Right lobe of liver (tissue), 6 donors: ENCODE results near the gene ADPRHL1. TPM values are rescaled to one million over a fixed set of nuclear protein-coding genes. Genes with fewer than 3 reads are reported as not detected.
A peak's percentile ranks its signal among the peaks of the same experiment; 100 is the strongest.

ENCODE experiments used
- ATAC-seq, 4 donors: fragments of 200-7000 bp; cut with Tn5 transposase; one replicate each; pipeline ENCODE4 v1.9.1; 2020; ENCODE audit warnings: mild to moderate bottlenecking in 4 of 4, moderate library complexity in 4 of 4
- DNase-seq, 3 donors: peaks; one replicate each; pipeline ENCODE4 v3.0.0-alpha.2; 2020
- H3K27ac ChIP-seq, 3 donors: fragments of 200-600 bp; one replicate each; pipeline ENCODE4 v1.8.0; 2022
- H3K27me3 ChIP-seq, 2 donors: fragments of 200-600 bp; one replicate each; pipeline ENCODE4 v1.8.0; 2022
- H3K36me3 ChIP-seq, 4 donors: fragments of 200-600 bp; sonication (generic) in 1 of 4; one replicate each; pipeline versions ENCODE4 v1.5.1 to v1.8.0; 2017 to 2022; ENCODE audit warnings: control low read depth in 1 of 4
- H3K4me1 ChIP-seq, 4 donors: fragments of 200-600 bp; sonication (generic) in 1 of 4; one replicate each; pipeline versions ENCODE4 v1.5.1 to v1.8.0; 2017 to 2022; ENCODE audit warnings: control low read depth in 1 of 4
- H3K4me3 ChIP-seq, 3 donors: fragments of 200-600 bp; one replicate each; pipeline ENCODE4 v1.8.0; 2022
- H3K9me3 ChIP-seq, 4 donors: fragments of 200-600 bp; sonication (generic) in 1 of 4; one replicate each; pipeline versions ENCODE4 v1.5.1 to v1.8.0; 2017 to 2022; ENCODE audit warnings: control low read depth in 1 of 4
- POLR2A ChIP-seq: fragments of 450-650 bp; IDR thresholded peaks from one replicate; pipeline ENCODE4 v1.6.1; 2017; ENCODE audit warnings: antibody characterized with exemption, mild to moderate bottlenecking
- WGBS: methylation state at CpG from one replicate; pipeline ENCODE4 v1.1.6; 2018; ENCODE audit warnings: low coverage, low lambda C conversion rate; ENCODE audit not compliant: insufficient coverage; ENCODE audit errors: missing lambda C conversion rate; 5-methylcytosine and 5-hydroxymethylcytosine counted together
- intact Hi-C, 2 donors: fragments of 100-400 bp; cut with DNase I; formaldehyde crosslinking; loops; one replicate each; pipeline versions ENCODE4 v1.11.2 to v1.14.1; 2022
- small RNA-seq, 2 experiments: library from RNA; depleted of rRNA; stranded (forward); fragments of <200 nt; gene quantifications; one replicate each; pipeline ENCODE3, GENCODE V24; 2016
- total RNA-seq, 6 experiments: library from RNA; depleted of rRNA in 2 of 6; stranded (reverse); fragments of >200 nt in 2 of 6; fragmentation: NEBNext Ultra II Directional in 3 of 6; extraction: Animal tissue kit (Norgen Biotek cat#: 25700) in 3 of 6; gene quantifications; one replicate each; pipeline versions ENCODE4 v1.1.0 to v1.2.4, GENCODE V29; 2016 to 2023
- TF ChIP-seq, protein P1 (sequence below), 4 donors: fragments of 200-600 bp in 3 of 4; fragments of 450-650 bp in 1 of 4; IDR thresholded peaks; one replicate each; pipeline versions ENCODE4 v1.5.1 to v1.8.0; 2016 to 2022; ENCODE audit warnings: antibody characterized with exemption in 4 of 4, mild to moderate bottlenecking in 2 of 4
- donor health status: DM: no; HTN: yes; CAD: no.
- donor health status: DM: no; HTN: no; CAD: no.
- donor health status: DM: no; HTN: no; CAD: no.
- donor health status: DM: no; HTN: yes; CAD: no.
- donor health status: DM: no; HTN: yes; CAD: no.

The ADPRHL1 gene
- total RNA-seq, 6 experiments from 2014 or later, result 0.37 to 1.7 (median 1.1) TPM

DNA sequence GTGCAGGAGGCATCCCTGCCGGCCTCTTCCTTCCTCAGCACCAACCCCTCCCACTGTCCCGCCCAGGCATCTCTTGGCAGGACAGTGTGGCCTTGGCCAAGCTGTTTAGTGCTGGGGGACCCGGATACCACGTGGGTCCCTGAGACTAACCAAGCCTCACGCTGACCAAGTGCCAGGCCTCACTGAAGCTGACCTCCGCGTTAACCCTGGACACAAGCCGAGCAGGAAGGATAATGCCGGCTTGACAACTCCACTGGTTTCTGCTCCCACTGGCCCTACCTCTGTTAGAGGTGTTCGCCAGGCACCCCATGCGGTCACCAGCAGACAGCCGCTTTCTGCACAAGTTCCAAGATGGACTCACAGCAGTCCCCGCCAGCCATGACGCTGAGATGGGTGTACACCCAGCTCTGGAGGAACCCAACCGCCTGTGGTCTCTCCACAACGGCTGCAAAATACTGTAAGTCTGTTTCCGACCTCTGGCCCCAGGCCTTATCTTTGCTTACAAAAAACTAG is 101.7 kb downstream of the ADPRHL1 start:
- DNase-seq (peak; percentile 77 to 86 (median 79)), ATAC-seq (peak; percentile 93 to 96 (median 94))
- WGBS, result 36% methylated on average over 3 of the region's 17 CpGs
- intact Hi-C loops, result no loop called here
- H3K27ac ChIP-seq, result no peak overlapping the region
- H3K27me3 ChIP-seq, result no peaks in the 10 kb centered on the region
- TF ChIP-seq, protein P1, sequence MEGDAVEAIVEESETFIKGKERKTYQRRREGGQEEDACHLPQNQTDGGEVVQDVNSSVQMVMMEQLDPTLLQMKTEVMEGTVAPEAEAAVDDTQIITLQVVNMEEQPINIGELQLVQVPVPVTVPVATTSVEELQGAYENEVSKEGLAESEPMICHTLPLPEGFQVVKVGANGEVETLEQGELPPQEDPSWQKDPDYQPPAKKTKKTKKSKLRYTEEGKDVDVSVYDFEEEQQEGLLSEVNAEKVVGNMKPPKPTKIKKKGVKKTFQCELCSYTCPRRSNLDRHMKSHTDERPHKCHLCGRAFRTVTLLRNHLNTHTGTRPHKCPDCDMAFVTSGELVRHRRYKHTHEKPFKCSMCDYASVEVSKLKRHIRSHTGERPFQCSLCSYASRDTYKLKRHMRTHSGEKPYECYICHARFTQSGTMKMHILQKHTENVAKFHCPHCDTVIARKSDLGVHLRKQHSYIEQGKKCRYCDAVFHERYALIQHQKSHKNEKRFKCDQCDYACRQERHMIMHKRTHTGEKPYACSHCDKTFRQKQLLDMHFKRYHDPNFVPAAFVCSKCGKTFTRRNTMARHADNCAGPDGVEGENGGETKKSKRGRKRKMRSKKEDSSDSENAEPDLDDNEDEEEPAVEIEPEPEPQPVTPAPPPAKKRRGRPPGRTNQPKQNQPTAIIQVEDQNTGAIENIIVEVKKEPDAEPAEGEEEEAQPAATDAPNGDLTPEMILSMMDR (IDR thresholded peaks at IDR 0.05), result no peak
- no peak for TF ChIP-seq POLR2A
- H3K36me3 ChIP-seq, result peaks cover 0 to 54% (median 1%) of the 10 kb centered on the region in 4 donors
- no peaks in the 10 kb centered on the region for H3K9me3 ChIP-seq
- no peak overlapping the region for H3K4me3 ChIP-seq
- H3K4me1 ChIP-seq, result no peaks in the 10 kb centered on the region

DNA sequence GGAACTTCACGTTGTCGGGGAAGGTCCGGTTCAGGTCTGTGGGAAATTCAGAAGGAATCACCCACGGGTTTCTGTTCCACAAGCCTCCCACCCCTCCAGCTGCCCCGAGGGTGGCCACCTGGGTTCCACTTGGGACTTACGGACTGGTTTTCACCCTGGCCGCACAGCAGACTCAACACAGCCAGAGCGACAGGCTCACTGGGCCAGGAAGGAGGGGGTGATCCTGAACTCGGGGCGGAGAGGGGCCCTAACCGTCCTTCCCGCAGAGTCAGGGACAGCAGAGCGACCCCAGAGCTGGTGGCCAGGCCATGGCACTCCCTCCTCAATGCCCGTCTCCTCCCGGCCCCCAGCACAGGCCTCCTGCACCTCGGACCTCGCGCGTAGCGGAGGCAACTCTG is 102.4 kb downstream of the ADPRHL1 start:
- Histone ChIP-seq H3K36me3 (peaks cover 0 to 54% (median 1%) of the 10 kb centered on the region in 4 donors), H3K4me3 (no peak overlapping the region), H3K4me1 (no peaks in the 10 kb centered on the region), H3K27ac (no peak overlapping the region), H3K9me3 (no peaks in the 10 kb centered on the region), H3K27me3 (no peaks in the 10 kb centered on the region)
- ATAC-seq (no peak), DNase-seq (no peak)
- WGBS, result no CpG with 5 or more reads among the region's 20 CpGs
- TF ChIP-seq, protein P1 (IDR thresholded peaks at IDR 0.05), result no peak
- TF ChIP-seq POLR2A, result no peak
- intact Hi-C loops, result no loop called here

DNA sequence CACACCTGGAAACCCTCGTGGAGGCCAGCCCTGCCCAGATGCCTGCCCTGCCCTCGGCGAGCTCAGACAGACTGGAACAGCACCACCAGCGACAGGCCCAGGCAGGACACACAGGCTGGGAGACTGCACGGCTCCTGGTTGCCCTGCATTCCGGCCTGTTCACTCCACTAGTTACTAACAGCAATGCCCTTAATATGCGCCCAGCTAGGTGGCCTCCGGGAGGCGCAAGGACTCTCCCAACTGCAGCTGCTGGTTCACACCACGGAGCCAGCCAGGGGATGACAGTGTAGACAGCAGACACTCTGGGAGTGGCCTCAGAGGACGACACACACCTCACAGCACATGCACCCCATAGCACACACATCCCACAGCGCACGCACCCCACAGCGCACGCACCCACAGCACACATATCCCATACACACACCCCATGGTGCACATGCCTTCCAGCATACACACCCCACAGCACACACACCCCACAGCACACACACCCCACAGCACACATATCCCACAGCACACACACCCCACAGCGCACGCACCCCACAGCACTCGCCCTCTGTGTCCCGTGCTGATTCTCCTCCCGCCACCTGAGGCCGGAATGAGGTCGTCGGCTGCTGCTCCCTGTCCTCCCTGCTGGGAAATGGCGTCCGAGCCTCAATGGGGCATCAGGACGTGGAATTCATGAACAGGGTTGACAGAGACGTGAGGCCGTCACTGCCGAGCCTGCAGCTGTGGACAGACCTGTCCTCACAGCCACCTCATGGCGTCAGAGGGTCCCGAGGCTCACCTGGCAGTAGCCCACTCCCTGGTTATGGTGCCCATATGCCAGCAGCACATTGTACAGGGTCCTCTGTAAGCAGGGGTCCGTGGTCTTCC is 103.0 kb downstream of the ADPRHL1 start:
- H3K4me1 ChIP-seq, result no peaks in the 10 kb centered on the region
- no peaks in the 10 kb centered on the region for H3K27me3 ChIP-seq
- DNase-seq (no peak), ATAC-seq (no peak)
- WGBS, result 80% methylated on average over 3 of the region's 32 CpGs
- H3K4me3 ChIP-seq, result no peak overlapping the region
- no peaks in the 10 kb centered on the region for H3K9me3 ChIP-seq
- H3K36me3 ChIP-seq, result peaks cover 0 to 59% (median 1%) of the 10 kb centered on the region in 4 donors
- no peak overlapping the region for H3K27ac ChIP-seq
- TF ChIP-seq, protein P1 (IDR thresholded peaks at IDR 0.05), result no peak
- no peak for TF ChIP-seq POLR2A
- intact Hi-C loops, result no loop called here

Small RNA genes lying within 50 kb of the gene (small RNA-seq; reads per million reads assigned to genes)
- gene RNU1-16P, result 0 reads per million in 2 experiments

Other genes starting within 250 kb of the ADPRHL1 start
- 10 to 100 TPM; 15.1 to 24.9 (median 19.4) TPM for gene PCID2, start 244.8 kb downstream of the ADPRHL1 start, total RNA-seq
- gene CUL4A, start 243.9 kb downstream of the ADPRHL1 start, total RNA-seq, result 10 to 100 TPM; 29.2 to 75.8 (median 39.5) TPM
- gene LAMP1, start 156.2 kb downstream of the ADPRHL1 start, total RNA-seq, result 100 to 1,000 TPM; 154 to 233 (median 197) TPM
- 10 to 100 TPM; 18.5 to 41.3 (median 30.8) TPM for gene GRTP1, start 89.4 kb downstream of the ADPRHL1 start, total RNA-seq
- gene DCUN1D2, start 37.2 kb upstream of the ADPRHL1 start, total RNA-seq, result 10 to 100 TPM in 3 of 6 experiments, 1 to 10 TPM in 3; 6.1 to 11.7 (median 9.3) TPM
- 10 to 100 TPM; 21.7 to 26.9 (median 25.1) TPM for gene TFDP1, start 131.3 kb upstream of the ADPRHL1 start, total RNA-seq
- not detected for gene ATP4B, start 204.7 kb upstream of the ADPRHL1 start, total RNA-seq
- not detected for gene GRK1, start 213.7 kb upstream of the ADPRHL1 start, total RNA-seq